ENCODE results near the gene FAT4. TPM values are rescaled to one million over a fixed set of nuclear protein-coding genes. Genes with fewer than 3 reads are reported as not detected.

The FAT4 gene
- total RNA-seq, 6 experiments from 2014 or later: 2.8 to 4.6 (median 3.6) TPM

- Histone ChIP-seq H3K27ac (peak overlapping the region; percentile 84 to 92 (median 91)), H3K4me1 (peaks cover 0 to 20% (median 0%) of the 10 kb centered on the region in 4 donors), H3K36me3 (no peaks in the 10 kb centered on the region), H3K27me3 (no peaks in the 10 kb centered on the region), H3K9me3 (no peaks in the 10 kb centered on the region), H3K4me3 (peak overlapping the region; percentile 7 to 76 (median 70))
- WGBS (ENCODE audit: insufficient coverage, low coverage, low lambda C conversion rate, missing lambda C conversion rate): 3% methylated on average over 7 of the region's 7 CpGs
- intact Hi-C loops (cut with DNase I): loop anchor here in 1 of 2 donors (10.0 kb wide), 1 partner anchor 431 kb away; no protein-coding TSS in a partner anchor
- no peak for TF ChIP-seq CTCF (IDR thresholded peaks at IDR 0.05)
- TF ChIP-seq POLR2A (IDR thresholded peaks at IDR 0.05): no peak
- DNase-seq (peak in 2 of 3 donors; percentile 18 to 55), ATAC-seq (peak in 3 of 4 donors; percentile 2 to 22 (median 17))
Measured at GRCh38 chr4:125313989-125314667, 627 bp upstream of the FAT4 start.

- WGBS (ENCODE audit: insufficient coverage, low coverage, low lambda C conversion rate, missing lambda C conversion rate): under 1% methylated on average over 17 of the region's 51 CpGs
- no peaks in the 10 kb centered on the region for H3K36me3 ChIP-seq
- no peaks in the 10 kb centered on the region for H3K27me3 ChIP-seq
- DNase-seq (peak; percentile 65 to 72 (median 66)), ATAC-seq (peak; percentile 46 to 56 (median 48))
- no peak for TF ChIP-seq POLR2A (IDR thresholded peaks at IDR 0.05)
- peak in 3 of 4 donors; percentile 10 to 31 (median 26) for TF ChIP-seq CTCF (IDR thresholded peaks at IDR 0.05)
- H3K27ac ChIP-seq: peak overlapping the region; percentile 91 to 93 (median 92)
- intact Hi-C loops (cut with DNase I): loop anchor here in 1 of 2 donors (10.0 kb wide), 1 partner anchor 429 kb away; no protein-coding TSS in a partner anchor
- no peaks in the 10 kb centered on the region for H3K9me3 ChIP-seq
- peak overlapping the region; percentile 70 to 76 (median 70) for H3K4me3 ChIP-seq
- peaks cover 0 to 20% (median 0%) of the 10 kb centered on the region in 4 donors for H3K4me1 ChIP-seq
Measured at GRCh38 chr4:125315576-125316400, 1.0 kb downstream of the FAT4 start.

- Histone ChIP-seq H3K4me3 (peak overlapping the region; percentile 70 to 76 (median 70)), H3K36me3 (no peaks in the 10 kb centered on the region), H3K27me3 (no peaks in the 10 kb centered on the region), H3K4me1 (peaks cover 0 to 20% (median 0%) of the 10 kb centered on the region in 4 donors), H3K9me3 (no peaks in the 10 kb centered on the region), H3K27ac (peak overlapping the region; percentile 91 to 93 (median 92))
- WGBS (ENCODE audit: insufficient coverage, low coverage, low lambda C conversion rate, missing lambda C conversion rate): 0% methylated on average over 3 of the region's 25 CpGs
- intact Hi-C loops (cut with DNase I): loop anchor here in 1 of 2 donors (10.0 kb wide), 1 partner anchor 428 kb away; no protein-coding TSS in a partner anchor
- ATAC-seq (peak; percentile 0 to 12 (median 5)), DNase-seq (peak; percentile 58 to 73 (median 62))
- TF ChIP-seq CTCF (IDR thresholded peaks at IDR 0.05) (no peak), POLR2A (IDR thresholded peaks at IDR 0.05) (no peak)
Measured at GRCh38 chr4:125316401-125316790, 1.6 kb downstream of the FAT4 start.

GRCh38 chr4:125316791-125317524, 2.2 kb downstream of the FAT4 start:
- ATAC-seq (peak in 1 of 4 donors; percentile 5), DNase-seq (peak; percentile 46 to 68 (median 51))
- H3K36me3 ChIP-seq: no peaks in the 10 kb centered on the region
- H3K9me3 ChIP-seq: no peaks in the 10 kb centered on the region
- TF ChIP-seq CTCF (IDR thresholded peaks at IDR 0.05): peak in 3 of 4 donors; percentile 8 to 33 (median 15)
- no peak for TF ChIP-seq POLR2A (IDR thresholded peaks at IDR 0.05)
- peak overlapping the region; percentile 70 to 76 (median 70) for H3K4me3 ChIP-seq
- peak overlapping the region in 1 of 3 donors; percentile 92 for H3K27ac ChIP-seq
- intact Hi-C loops (cut with DNase I): loop anchor here in 1 of 2 donors (10.0 kb wide), 1 partner anchor 428 kb away; no protein-coding TSS in a partner anchor
- peaks cover 0 to 20% (median 0%) of the 10 kb centered on the region in 4 donors for H3K4me1 ChIP-seq
- 0% methylated on average over 8 of the region's 66 CpGs for WGBS (ENCODE audit: insufficient coverage, low coverage, low lambda C conversion rate, missing lambda C conversion rate)
- H3K27me3 ChIP-seq: no peaks in the 10 kb centered on the region

All from right lobe of liver (tissue), 6 donors.